ENCODE results near the gene MAU2.

- no peak for TF ChIP-seq CTCF (IDR thresholded peaks at IDR 0.05)
- TF ChIP-seq POLR2A (IDR thresholded peaks at IDR 0.05) = no peak
These were observed 40.1 kb upstream of the MAU2 start for GRCh38 chr19:19280561-19280960.
